Fibroblast of lung (primary cell): ENCODE measurements around the gene ARF4. TPM values are rescaled to one million over a fixed set of nuclear protein-coding genes. Genes with fewer than 3 reads are reported as not detected.

Source experiments
- DNase-seq, 2 donors: peaks; one replicate each; pipeline versions ENCODE4 v3.0.0 to v3.0.0-alpha.2; 2010; ENCODE audit warnings: low read depth in 2 of 2
- H2AFZ ChIP-seq: 2 replicates; pipeline ENCODE4 v1.5.1; 2012; ENCODE audit warnings: low read length, control low read depth, inconsistent platforms
- H3K27ac ChIP-seq: 2 replicates; pipeline ENCODE4 v1.5.1; 2011; ENCODE audit warnings: low read length, control low read depth; ENCODE audit not compliant: insufficient read depth
- H3K27me3 ChIP-seq: 2 replicates; pipeline ENCODE4 v1.5.1; 2011; ENCODE audit warnings: mild to moderate bottlenecking, low read length; ENCODE audit not compliant: control insufficient read depth, insufficient read depth
- H3K36me3 ChIP-seq: 2 replicates; pipeline ENCODE4 v1.5.1; 2011; ENCODE audit warnings: low read length; ENCODE audit not compliant: control insufficient read depth, insufficient read depth
- H3K4me1 ChIP-seq: 2 replicates; pipeline ENCODE4 v1.5.1; 2011; ENCODE audit warnings: low read length; ENCODE audit not compliant: control insufficient read depth, insufficient read depth; ENCODE audit errors: extremely low read depth
- H3K4me2 ChIP-seq: 2 replicates; pipeline ENCODE4 v1.5.1; 2011; ENCODE audit warnings: low read length, control low read depth; ENCODE audit not compliant: insufficient read depth; ENCODE audit errors: extremely low read depth
- H3K4me3 ChIP-seq, 4 experiments: fragments of 200-600 bp in 1 of 4; sonication (generic) in 1 of 4; replicated peaks in 1 of 4; 2 replicates each; pipeline ENCODE4 v1.5.1; 2011 to 2016; ENCODE audit warnings: low read length in 4 of 4, low read depth in 3 of 4, mild to moderate bottlenecking in 3 of 4, control low read depth in 2 of 4, inconsistent platforms in 1 of 4, mixed read lengths in 1 of 4; ENCODE audit not compliant: insufficient read depth in 1 of 4; ENCODE audit errors: control extremely low read depth in 1 of 4
- H3K79me2 ChIP-seq: 2 replicates; pipeline ENCODE4 v1.5.1; 2012; ENCODE audit warnings: mild to moderate bottlenecking, low read length, inconsistent platforms; ENCODE audit not compliant: control insufficient read depth, insufficient read depth
- H3K9ac ChIP-seq: 2 replicates; pipeline ENCODE4 v1.5.1; 2011; ENCODE audit warnings: mild to moderate bottlenecking, low read length, control low read depth; ENCODE audit not compliant: insufficient read depth
- H3K9me3 ChIP-seq: 2 replicates; pipeline ENCODE4 v1.5.1; 2012; ENCODE audit warnings: low read depth, low read length; ENCODE audit not compliant: control insufficient read depth, insufficient read depth
- H4K20me1 ChIP-seq: 2 replicates; pipeline ENCODE4 v1.5.1; 2011; ENCODE audit warnings: low read length; ENCODE audit not compliant: control insufficient read depth, insufficient read depth; ENCODE audit errors: extremely low read depth
- EZH2 ChIP-seq: IDR thresholded peaks from 2 replicates; pipeline ENCODE4 v1.5.1; 2012; ENCODE audit warnings: low read length, control low read depth, mild to moderate bottlenecking; ENCODE audit errors: missing control alignments
- polyA plus RNA-seq, 2 donors: library from polyadenylated mRNA; depleted of rRNA in 1 of 2; stranded (reverse) in 1 of 2; unstranded in 1 of 2; fragments of >200 nt; gene quantifications; 2 replicates each; pipeline ENCODE4 v1.2.1, GENCODE V29; 2011 to 2012; ENCODE audit warnings: missing spikeins in 1 of 2
- total RNA-seq: library from RNA; depleted of rRNA; stranded (reverse); fragments of >200 nt; gene quantifications from 2 replicates; pipeline ENCODE4 v1.2.1, GENCODE V29; 2014
- TF ChIP-seq, protein P1 (sequence below), 2 donors: IDR thresholded peaks in 1 of 2; conservative IDR thresholded peaks in 1 of 2; 1 replicate in 1 of 2; 2 replicates in 1 of 2; pipeline ENCODE4 v1.5.1; 2011 to 2012; ENCODE audit warnings: low read length in 2 of 2, control low read depth in 1 of 2, inconsistent platforms in 1 of 2, low read depth in 1 of 2, mild to moderate bottlenecking in 1 of 2

Gene ARF4
- total and polyA plus RNA-seq, 2 donors (not counting 1 experiment from before 2014, with no cell fraction given) = 173 to 761 TPM

DNA sequence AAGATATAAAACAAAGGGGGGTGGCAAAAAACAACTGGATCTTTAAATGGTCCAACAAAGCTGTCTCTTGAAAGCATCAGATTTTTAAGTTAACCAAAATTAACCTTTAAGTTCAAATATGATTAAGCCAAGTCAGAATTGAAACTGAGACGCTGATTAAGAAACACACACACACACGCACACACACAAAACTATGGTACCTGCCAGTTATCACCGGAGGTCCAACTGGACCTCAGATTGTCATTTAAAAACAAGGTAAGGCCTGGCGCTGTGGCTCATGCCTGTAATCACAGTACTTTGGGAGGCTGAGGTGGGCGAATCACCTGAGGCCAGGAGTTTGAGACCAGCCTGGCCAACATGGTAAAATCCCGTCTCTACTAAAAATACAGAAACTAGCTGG is 10.4 kb downstream of the ARF4 start:
- no peak for DNase-seq
- H3K4me1 ChIP-seq = no peaks in the 10 kb centered on the region
- H3K4me3 ChIP-seq = no peak overlapping the region
- no peak overlapping the region for H3K27ac ChIP-seq
- no peak overlapping the region for H3K9ac ChIP-seq
- H3K9me3 ChIP-seq = no peaks in the 10 kb centered on the region
- H3K27me3 ChIP-seq = no peaks in the 10 kb centered on the region
- peaks cover 95% of the 10 kb centered on the region for H3K79me2 ChIP-seq
- H2AFZ ChIP-seq = no peak overlapping the region
- H4K20me1 ChIP-seq = peaks cover 12% of the 10 kb centered on the region
- no peak overlapping the region for H3K4me2 ChIP-seq
- H3K36me3 ChIP-seq = no peaks in the 10 kb centered on the region
- TF ChIP-seq EZH2 = no peak
- TF ChIP-seq, protein P1, sequence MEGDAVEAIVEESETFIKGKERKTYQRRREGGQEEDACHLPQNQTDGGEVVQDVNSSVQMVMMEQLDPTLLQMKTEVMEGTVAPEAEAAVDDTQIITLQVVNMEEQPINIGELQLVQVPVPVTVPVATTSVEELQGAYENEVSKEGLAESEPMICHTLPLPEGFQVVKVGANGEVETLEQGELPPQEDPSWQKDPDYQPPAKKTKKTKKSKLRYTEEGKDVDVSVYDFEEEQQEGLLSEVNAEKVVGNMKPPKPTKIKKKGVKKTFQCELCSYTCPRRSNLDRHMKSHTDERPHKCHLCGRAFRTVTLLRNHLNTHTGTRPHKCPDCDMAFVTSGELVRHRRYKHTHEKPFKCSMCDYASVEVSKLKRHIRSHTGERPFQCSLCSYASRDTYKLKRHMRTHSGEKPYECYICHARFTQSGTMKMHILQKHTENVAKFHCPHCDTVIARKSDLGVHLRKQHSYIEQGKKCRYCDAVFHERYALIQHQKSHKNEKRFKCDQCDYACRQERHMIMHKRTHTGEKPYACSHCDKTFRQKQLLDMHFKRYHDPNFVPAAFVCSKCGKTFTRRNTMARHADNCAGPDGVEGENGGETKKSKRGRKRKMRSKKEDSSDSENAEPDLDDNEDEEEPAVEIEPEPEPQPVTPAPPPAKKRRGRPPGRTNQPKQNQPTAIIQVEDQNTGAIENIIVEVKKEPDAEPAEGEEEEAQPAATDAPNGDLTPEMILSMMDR (conservative IDR thresholded peaks at IDR 0.05 in 1 of 2, IDR thresholded peaks at IDR 0.05 in 1 of 2; ENCODE audit: low read depth in 1 of 2, low read length in 2 of 2) = no peak

DNA sequence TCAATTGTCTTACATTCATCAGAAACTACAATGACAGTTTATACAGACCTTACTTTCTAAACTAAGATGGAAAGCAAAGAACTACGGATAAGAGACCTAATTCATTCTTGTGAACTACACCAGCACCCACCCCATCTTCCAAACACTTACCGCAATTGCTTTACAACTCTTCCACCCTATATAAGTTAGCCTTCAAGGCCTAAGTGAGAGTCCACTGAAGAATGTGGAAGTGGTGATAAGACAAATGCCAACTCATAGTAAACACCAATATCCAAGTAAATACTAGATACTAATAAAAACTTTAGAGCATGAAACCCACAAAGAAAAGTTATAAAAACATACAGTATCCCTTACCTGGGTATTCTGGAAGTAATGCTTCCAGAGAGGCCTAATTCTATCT is 13.6 kb downstream of the ARF4 start:
- H4K20me1 ChIP-seq = peaks cover 16% of the 10 kb centered on the region
- no peaks in the 10 kb centered on the region for H3K4me1 ChIP-seq
- no peaks in the 10 kb centered on the region for H3K36me3 ChIP-seq
- no peaks in the 10 kb centered on the region for H3K9me3 ChIP-seq
- H3K4me2 ChIP-seq = no peak overlapping the region
- no peak for DNase-seq
- H3K27ac ChIP-seq = no peak overlapping the region
- no peak overlapping the region for H3K4me3 ChIP-seq
- H3K9ac ChIP-seq = no peak overlapping the region
- H3K79me2 ChIP-seq = peaks cover 95% of the 10 kb centered on the region
- H3K27me3 ChIP-seq = no peaks in the 10 kb centered on the region
- TF ChIP-seq, protein P1 (conservative IDR thresholded peaks at IDR 0.05 in 1 of 2, IDR thresholded peaks at IDR 0.05 in 1 of 2; ENCODE audit: low read depth in 1 of 2, low read length in 2 of 2) = no peak
- no peak for TF ChIP-seq EZH2
- no peak overlapping the region for H2AFZ ChIP-seq

DNA sequence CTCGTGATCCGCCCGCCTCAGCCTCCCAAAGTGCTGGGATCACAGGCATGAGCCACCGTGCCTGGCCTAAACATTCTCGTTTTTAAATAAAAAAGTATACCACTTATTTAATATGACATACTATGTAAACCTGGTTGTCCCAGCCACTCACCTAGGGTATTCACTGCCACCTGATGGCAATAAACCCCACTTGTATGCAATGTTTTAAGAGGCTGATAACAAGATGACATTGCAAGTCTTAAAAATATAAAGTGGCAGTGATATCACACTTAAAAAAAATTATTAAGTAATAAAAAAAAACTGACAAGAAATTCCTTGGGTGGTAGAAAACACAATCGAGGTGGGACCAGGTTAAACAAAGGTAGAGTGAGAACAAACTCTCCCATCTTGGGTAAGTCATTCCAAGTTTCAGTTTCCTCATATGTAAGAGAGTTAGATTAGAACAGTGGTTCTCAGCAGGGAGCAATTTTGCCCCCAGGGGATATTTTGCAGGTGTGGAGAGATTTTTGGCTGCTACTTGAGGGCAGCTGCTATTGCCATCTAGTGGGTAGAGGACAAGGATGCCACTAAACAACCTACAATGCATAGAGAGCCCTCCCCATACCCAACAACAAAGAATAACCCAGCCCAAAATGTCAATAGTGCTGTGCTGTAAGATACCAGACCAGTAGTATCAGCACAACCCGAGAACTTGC is 14.5 kb downstream of the ARF4 start:
- Histone ChIP-seq H4K20me1 (peaks cover 11% of the 10 kb centered on the region), H3K4me3 (no peak overlapping the region), H3K36me3 (no peaks in the 10 kb centered on the region)

More for the DNA sequence above, 14.5 kb downstream of the ARF4 start:
- no peak for TF ChIP-seq EZH2
- TF ChIP-seq, protein P1 (conservative IDR thresholded peaks at IDR 0.05 in 1 of 2, IDR thresholded peaks at IDR 0.05 in 1 of 2; ENCODE audit: low read depth in 1 of 2, low read length in 2 of 2) = peak in 1 of 2 donors; percentile 11
- no peak overlapping the region for H2AFZ ChIP-seq
- no peak overlapping the region for H3K27ac ChIP-seq
- no peak overlapping the region for H3K9ac ChIP-seq
- H3K4me2 ChIP-seq = no peak overlapping the region
- H3K4me1 ChIP-seq = no peaks in the 10 kb centered on the region
- no peaks in the 10 kb centered on the region for H3K27me3 ChIP-seq
- DNase-seq = no peak
- H3K79me2 ChIP-seq = peaks cover 94% of the 10 kb centered on the region
- no peaks in the 10 kb centered on the region for H3K9me3 ChIP-seq
